ENCODE results near the gene SLC39A11.
A peak's percentile ranks its signal among the peaks of the same experiment; 100 is the strongest.
"Not testable (repeated sequence)": the region's sequence is repeated elsewhere in the genome, so short reads cannot be mapped to it uniquely, and the experiment has no call there.

Gene SLC39A11

GRCh38 chr17:72999474-72999873, 93.0 kb downstream of the SLC39A11 start:
- not testable (repeated sequence) for DNase-seq

GRCh38 chr17:72998343-72998742, 94.1 kb downstream of the SLC39A11 start:
- no peak for DNase-seq

- no peak for DNase-seq
Measured at GRCh38 chr17:72997559-72997958, 94.9 kb downstream of the SLC39A11 start.

- no peak for DNase-seq
Measured at GRCh38 chr17:72996791-72997190, 95.7 kb downstream of the SLC39A11 start.

- DNase-seq = no peak
Measured at GRCh38 chr17:72995008-72995656, 97.4 kb downstream of the SLC39A11 start.

- DNase-seq = not testable (repeated sequence)
Measured at GRCh38 chr17:72992783-72993467, 99.6 kb downstream of the SLC39A11 start.

- no peak for DNase-seq
Measured at GRCh38 chr17:72991651-72992050, 100.8 kb downstream of the SLC39A11 start.

GRCh38 chr17:72989074-72989610, 103.3 kb downstream of the SLC39A11 start:
- DNase-seq = no peak

- no peak for DNase-seq
Measured at GRCh38 chr17:72988451-72988850, 104.0 kb downstream of the SLC39A11 start.

GRCh38 chr17:72987166-72987565, 105.3 kb downstream of the SLC39A11 start:
- DNase-seq = no peak

- DNase-seq = peak; percentile 20
Measured at GRCh38 chr17:72985882-72986720, 106.4 kb downstream of the SLC39A11 start.

GRCh38 chr17:72984926-72985325, 107.6 kb downstream of the SLC39A11 start:
- no peak for DNase-seq

- DNase-seq = no peak
Measured at GRCh38 chr17:72984145-72984925, 108.2 kb downstream of the SLC39A11 start.

GRCh38 chr17:72982680-72983079, 109.8 kb downstream of the SLC39A11 start:
- no peak for DNase-seq

GRCh38 chr17:72978593-72979218, 113.8 kb downstream of the SLC39A11 start:
- DNase-seq = no peak

- DNase-seq = no peak
Measured at GRCh38 chr17:72977771-72978417, 114.6 kb downstream of the SLC39A11 start.

- no peak for DNase-seq
Measured at GRCh38 chr17:72976971-72977770, 115.3 kb downstream of the SLC39A11 start.

GRCh38 chr17:72975509-72975908, 117.0 kb downstream of the SLC39A11 start:
- no peak for DNase-seq

GRCh38 chr17:72974605-72975232, 117.8 kb downstream of the SLC39A11 start:
- no peak for DNase-seq

GRCh38 chr17:72972263-72972951, 120.1 kb downstream of the SLC39A11 start:
- DNase-seq = no peak

Data from NK-92 treated with Interleukin-12 subunit alpha and Interleukin-12 subunit beta, amount 100 ng/mL, for 24 hours (cell line).